A549 treated with AZD9567 at 1 μM for 4 hours (cell line): Measurements from ENCODE around the gene FRG2. TPM values are rescaled to one million over a fixed set of nuclear protein-coding genes. Genes with fewer than 3 reads are reported as not detected.

Source experiments
- total RNA-seq: library from RNA; stranded (reverse); fragments of 200-300 nt; extraction: Qiagen RNA extraction; gene quantifications from 5 replicates; pipeline ENCODE4 v1.2.3, GENCODE V29; 2022; ENCODE audit not compliant: insufficient read depth

FRG2 gene
- total RNA-seq: 0.15 TPM in 1 of 5 replicates, not detected in the others

GRCh38 chr4:190027156-190027555 lies at the start of gene FRG2:
Gene FRG2, minus strand, starts transcription at chr4:190027256. Its CDS starts 52 bp downstream, at chr4:190027204.

GRCh38 chr4:190064342-190064741 lies 37.3 kb upstream of the FRG2 start, which contains the start of gene DBET:
Gene DBET, plus strand, starts transcription at chr4:190064502.

Other genes with a start within 250 kb of the FRG2 start
- 36.1 to 39.9 TPM (median 38.3 TPM) in 5 replicates for gene FRG1, start 86.4 kb downstream of the FRG2 start, total RNA-seq
- gene DBET, start 37.2 kb upstream of the FRG2 start, total RNA-seq: not detected in 5 replicates
- gene DUX4, start 146.5 kb upstream of the FRG2 start, total RNA-seq: not detected in 5 replicates